OCI-LY3 (cell line): ENCODE measurements around the gene PXDN.

ENCODE experiments used
- EZH2phosphoT487 ChIP-seq: fragments of 200-600 bp; shearing (Covaris generic); IDR thresholded peaks from 2 replicates; pipeline ENCODE4 v1.6.1; 2018; ENCODE audit warnings: antibody characterized with exemption, mixed run types, low read depth
- TF ChIP-seq, protein P1 (sequence below): fragments of 200-600, 300-600 bp; sonication (generic); IDR thresholded peaks from 2 replicates; pipeline ENCODE4 v1.5.1; 2014; ENCODE audit warnings: antibody characterized with exemption, low read length, low read depth

DNA sequence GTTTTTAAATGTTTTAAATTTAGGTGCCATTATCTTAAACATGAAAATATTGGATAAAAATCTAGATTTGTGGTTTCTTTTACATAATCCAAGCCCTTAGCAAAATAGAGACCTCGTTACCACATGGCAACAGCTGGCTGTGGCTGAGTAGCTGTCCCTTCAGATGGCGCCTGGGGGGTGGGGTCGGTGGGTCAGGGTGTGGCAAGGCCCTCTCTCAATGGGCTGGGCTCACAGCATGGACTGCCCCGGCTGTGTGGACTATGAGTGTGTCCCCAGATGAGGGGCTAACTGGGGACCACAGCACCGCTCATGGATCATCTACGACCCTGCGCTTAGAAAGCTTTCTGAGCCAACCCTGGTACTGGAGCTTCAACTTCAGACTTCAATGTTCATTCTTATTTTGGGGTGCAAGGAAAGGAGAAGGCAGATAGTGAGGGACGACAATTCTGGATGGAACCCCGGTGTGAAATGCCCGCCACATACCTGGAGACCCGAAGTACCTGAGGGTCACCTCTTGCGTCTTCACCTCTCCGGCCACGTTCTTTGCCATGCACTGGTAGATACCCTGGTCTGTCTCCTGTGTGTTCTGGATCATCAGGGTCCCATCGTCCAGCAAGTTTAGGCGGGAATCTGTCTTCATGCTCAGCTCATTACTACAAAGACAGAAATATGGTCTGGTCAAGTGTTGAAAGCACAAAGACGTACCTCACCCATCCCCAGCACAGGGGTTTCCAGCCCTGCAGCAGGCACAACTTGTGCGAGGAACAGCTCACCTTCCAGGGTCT is 71.0 kb downstream of the PXDN start:
- TF ChIP-seq, protein P1, sequence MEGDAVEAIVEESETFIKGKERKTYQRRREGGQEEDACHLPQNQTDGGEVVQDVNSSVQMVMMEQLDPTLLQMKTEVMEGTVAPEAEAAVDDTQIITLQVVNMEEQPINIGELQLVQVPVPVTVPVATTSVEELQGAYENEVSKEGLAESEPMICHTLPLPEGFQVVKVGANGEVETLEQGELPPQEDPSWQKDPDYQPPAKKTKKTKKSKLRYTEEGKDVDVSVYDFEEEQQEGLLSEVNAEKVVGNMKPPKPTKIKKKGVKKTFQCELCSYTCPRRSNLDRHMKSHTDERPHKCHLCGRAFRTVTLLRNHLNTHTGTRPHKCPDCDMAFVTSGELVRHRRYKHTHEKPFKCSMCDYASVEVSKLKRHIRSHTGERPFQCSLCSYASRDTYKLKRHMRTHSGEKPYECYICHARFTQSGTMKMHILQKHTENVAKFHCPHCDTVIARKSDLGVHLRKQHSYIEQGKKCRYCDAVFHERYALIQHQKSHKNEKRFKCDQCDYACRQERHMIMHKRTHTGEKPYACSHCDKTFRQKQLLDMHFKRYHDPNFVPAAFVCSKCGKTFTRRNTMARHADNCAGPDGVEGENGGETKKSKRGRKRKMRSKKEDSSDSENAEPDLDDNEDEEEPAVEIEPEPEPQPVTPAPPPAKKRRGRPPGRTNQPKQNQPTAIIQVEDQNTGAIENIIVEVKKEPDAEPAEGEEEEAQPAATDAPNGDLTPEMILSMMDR = no peak
- TF ChIP-seq EZH2phosphoT487 = no peak
